ENCODE results near the gene DEF6. TPM values are rescaled to one million over a fixed set of nuclear protein-coding genes. Genes with fewer than 3 reads are reported as not detected.
A peak's percentile ranks its signal among the peaks of the same experiment; 100 is the strongest.

DEF6 gene
- total RNA-seq, 1 experiment from 2014 or later, result 5.7 TPM

DNA sequence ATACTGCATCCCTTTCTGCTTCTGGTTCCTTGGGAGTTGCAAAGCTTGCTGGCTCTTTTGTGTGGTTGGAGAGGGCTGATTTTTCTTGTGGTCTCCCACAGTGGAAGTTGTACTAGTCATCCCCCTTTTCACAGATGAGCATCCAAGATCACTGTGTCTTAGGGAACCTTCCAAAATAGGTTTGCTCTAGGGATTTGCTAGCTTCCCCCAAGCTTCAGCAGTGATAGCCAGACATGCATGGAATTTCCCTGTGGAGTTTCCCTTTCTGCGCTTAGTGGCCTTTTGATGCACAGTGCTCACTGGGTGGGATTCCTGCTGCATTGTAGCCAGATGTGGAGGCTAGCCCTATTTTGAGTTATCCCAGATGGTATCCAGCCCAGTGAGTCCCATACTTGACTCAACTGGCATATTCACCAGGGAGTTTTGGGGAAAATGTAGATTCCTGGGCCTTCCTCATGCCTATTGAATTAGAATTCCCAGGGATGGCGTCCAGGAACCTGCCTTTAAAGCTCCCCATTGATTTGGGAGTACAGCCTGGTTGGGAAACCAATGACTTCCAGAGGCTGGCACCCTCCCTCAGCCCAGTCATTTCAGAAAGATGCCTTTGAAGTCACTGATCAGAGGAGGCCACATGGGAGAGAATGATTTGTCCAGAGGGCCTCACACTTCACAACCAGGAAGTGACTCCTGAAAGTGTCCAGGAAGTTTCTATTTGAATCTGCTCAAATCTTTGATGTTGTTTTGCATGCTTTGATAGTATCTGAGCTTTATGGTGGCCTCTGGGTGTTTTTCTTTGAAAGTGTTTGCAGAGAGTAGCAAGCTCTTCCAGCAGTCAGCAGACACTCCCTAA, 70.6 kb downstream of the DEF6 start:
- no peak overlapping the region for H3K4me3 Mint-ChIP-seq (ENCODE audit: unreplicated experiment)
- H3K36me3 ChIP-seq (ENCODE audit: control insufficient read depth, insufficient read depth, low read length), result no peaks in the 10 kb centered on the region
- H3K9me3 Mint-ChIP-seq (ENCODE audit: unreplicated experiment), result no peaks in the 10 kb centered on the region
- no TSS peak for BruUV-seq (replicated peaks)
- peaks cover 19% of the 10 kb centered on the region for H3K4me1 ChIP-seq
- no peak overlapping the region for H3K27ac Mint-ChIP-seq (ENCODE audit: unreplicated experiment)
- H3K27me3 ChIP-seq (replicated peaks; ENCODE audit: control insufficient read depth, insufficient read depth, low read length), result no peaks in the 10 kb centered on the region
- peak; percentile 46 to 57 for DNase-seq
- no peaks in the 10 kb centered on the region for H3K27me3 Mint-ChIP-seq (ENCODE audit: insufficient read depth, unreplicated experiment)
- intact Hi-C loops (cut with micrococcal nuclease; ENCODE audit: unreplicated experiment), result no loop called here
- H3K4me3 ChIP-seq (ENCODE audit: low read depth, low read length), result no peak overlapping the region
- H3K9me3 ChIP-seq, result no peaks in the 10 kb centered on the region
- no peaks in the 10 kb centered on the region for H3K36me3 Mint-ChIP-seq (ENCODE audit: insufficient read depth, unreplicated experiment)
- peaks cover 11% of the 10 kb centered on the region for H3K4me1 Mint-ChIP-seq (ENCODE audit: low read depth, unreplicated experiment)
- ChIA-PET POLR2A (no interaction called here), CTCF (interaction anchor here (0.9 kb wide), 1 partner anchor 26 kb away, joined by 3 read pairs; the partner anchor contains the start of gene PPARD)
- no peak for TF ChIP-seq CTCF (IDR thresholded peaks at IDR 0.05; ENCODE audit: insufficient read depth in 1 of 2, low read depth in 1 of 2, low read length in 1 of 2, severe bottlenecking in 1 of 2, unreplicated experiment in 1 of 2)

DNA sequence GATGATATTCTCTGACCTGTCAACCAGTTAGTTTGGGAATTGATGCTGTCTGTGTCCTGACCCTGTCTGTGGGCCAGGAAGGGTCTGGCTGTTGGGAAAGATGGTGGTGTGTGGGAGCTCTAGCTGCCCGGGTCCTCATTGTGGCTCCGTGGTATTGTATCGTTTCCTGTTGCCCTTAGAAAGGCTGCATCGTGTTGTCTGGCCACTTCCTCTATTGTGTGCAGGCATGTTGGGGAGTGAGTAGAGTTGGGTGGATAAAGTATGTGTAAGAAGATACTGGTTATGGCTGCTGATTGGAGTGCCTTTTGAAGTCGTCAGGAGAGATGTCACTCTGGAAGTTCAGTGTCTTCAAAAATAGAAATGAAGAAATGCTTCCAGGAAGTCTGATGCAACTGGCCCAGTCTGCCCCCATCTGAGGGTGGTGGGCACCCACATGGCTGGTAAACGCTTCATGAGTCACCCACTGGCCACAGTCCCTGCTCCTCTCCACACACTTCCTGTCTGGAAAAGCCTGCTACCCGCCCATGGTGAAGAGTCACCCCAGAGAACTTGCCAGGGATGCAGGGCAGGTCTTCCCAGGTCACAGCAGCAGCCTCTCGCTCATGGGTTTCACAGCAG, 72.6 kb downstream of the DEF6 start:
- Mint-ChIP-seq H3K27ac (ENCODE audit: unreplicated experiment) (peak overlapping the region; percentile 43), H3K27me3 (ENCODE audit: insufficient read depth, unreplicated experiment) (no peaks in the 10 kb centered on the region), H3K36me3 (ENCODE audit: insufficient read depth, unreplicated experiment) (no peaks in the 10 kb centered on the region), H3K4me3 (ENCODE audit: unreplicated experiment) (no peak overlapping the region), H3K9me3 (ENCODE audit: unreplicated experiment) (no peaks in the 10 kb centered on the region), H3K4me1 (ENCODE audit: low read depth, unreplicated experiment) (peaks cover 11% of the 10 kb centered on the region)
- POLR2A ChIA-PET, result no interaction called here
- H3K9me3 ChIP-seq, result no peaks in the 10 kb centered on the region
- H3K27me3 ChIP-seq (replicated peaks; ENCODE audit: control insufficient read depth, insufficient read depth, low read length), result no peaks in the 10 kb centered on the region
- peaks cover 19% of the 10 kb centered on the region for H3K4me1 ChIP-seq
- TF ChIP-seq CTCF (IDR thresholded peaks at IDR 0.05; ENCODE audit: insufficient read depth in 1 of 2, low read depth in 1 of 2, low read length in 1 of 2, severe bottlenecking in 1 of 2, unreplicated experiment in 1 of 2), result no peak
- no TSS peak for BruUV-seq (replicated peaks)
- CTCF ChIA-PET, result no interaction called here
- no peaks in the 10 kb centered on the region for H3K36me3 ChIP-seq (ENCODE audit: control insufficient read depth, insufficient read depth, low read length)
- no peak for DNase-seq
- H3K4me3 ChIP-seq (ENCODE audit: low read depth, low read length), result no peak overlapping the region
- intact Hi-C loops (cut with micrococcal nuclease; ENCODE audit: unreplicated experiment), result loop anchor here (2.0 kb wide), 1 partner anchor 79 kb away; no protein-coding TSS in a partner anchor

- ChIA-PET POLR2A (no interaction called here), CTCF (interaction anchor here (1.3 kb wide), 1 partner anchor 29 kb away, joined by 3 read pairs; no protein-coding TSS in a partner anchor)
- Histone ChIP-seq H3K36me3 (ENCODE audit: control insufficient read depth, insufficient read depth, low read length) (no peaks in the 10 kb centered on the region), H3K4me3 (ENCODE audit: low read depth, low read length) (no peak overlapping the region), H3K4me1 (peaks cover 19% of the 10 kb centered on the region), H3K9me3 (no peaks in the 10 kb centered on the region), H3K27me3 (replicated peaks; ENCODE audit: control insufficient read depth, insufficient read depth, low read length) (no peaks in the 10 kb centered on the region)
- H3K27me3 Mint-ChIP-seq (ENCODE audit: insufficient read depth, unreplicated experiment), result no peaks in the 10 kb centered on the region
- no peak for DNase-seq
- peak overlapping the region; percentile 19 for H3K27ac Mint-ChIP-seq (ENCODE audit: unreplicated experiment)
- H3K4me1 Mint-ChIP-seq (ENCODE audit: low read depth, unreplicated experiment), result peaks cover 11% of the 10 kb centered on the region
- H3K4me3 Mint-ChIP-seq (ENCODE audit: unreplicated experiment), result no peak overlapping the region
- H3K36me3 Mint-ChIP-seq (ENCODE audit: insufficient read depth, unreplicated experiment), result no peaks in the 10 kb centered on the region
- no peak for TF ChIP-seq CTCF (IDR thresholded peaks at IDR 0.05; ENCODE audit: insufficient read depth in 1 of 2, low read depth in 1 of 2, low read length in 1 of 2, severe bottlenecking in 1 of 2, unreplicated experiment in 1 of 2)
- intact Hi-C loops (cut with micrococcal nuclease; ENCODE audit: unreplicated experiment), result loop anchor here (1.0 to 2.0 kb wide), 2 partner anchors 31 to 78 kb away; no protein-coding TSS in a partner anchor
- no TSS peak for BruUV-seq (replicated peaks)
- no peaks in the 10 kb centered on the region for H3K9me3 Mint-ChIP-seq (ENCODE audit: unreplicated experiment)
These were observed 73.3 kb downstream of the DEF6 start for GRCh38 chr6:35370785-35371493.
